HFF-Myc (cell line): ENCODE measurements around the gene ZNF19.

Experiments used
- DNase-seq: peaks from one replicate; pipeline ENCODE4 v3.0.0-alpha.2; 2011; ENCODE audit warnings: low read depth; ENCODE audit errors: extremely low read depth
- H3K4me3 ChIP-seq: replicated peaks from 2 replicates; pipeline ENCODE4 v1.5.1; 2011; ENCODE audit warnings: low read depth, mild to moderate bottlenecking, control low read depth, low read length
- CTCF ChIP-seq: IDR thresholded peaks from 2 replicates; pipeline ENCODE4 v1.5.1; 2012; ENCODE audit warnings: mild to moderate bottlenecking, low read depth, low read length, control low read depth; ENCODE audit errors: missing control alignments

The ZNF19 gene

GRCh38 chr16:71428883-71429282, 60.2 kb downstream of the ZNF19 start:
- no peak overlapping the region for H3K4me3 ChIP-seq
- no peak for TF ChIP-seq CTCF
- DNase-seq: no peak

GRCh38 chr16:71428385-71428784, 60.7 kb downstream of the ZNF19 start:
- H3K4me3 ChIP-seq: no peak overlapping the region
- TF ChIP-seq CTCF: no peak

GRCh38 chr16:71426880-71427615, 62.1 kb downstream of the ZNF19 start:
- DNase-seq: no peak
- TF ChIP-seq CTCF: no peak

More at GRCh38 chr16:71428385-71428784, 60.7 kb downstream of the ZNF19 start:
- DNase-seq: no peak

GRCh38 chr16:71426069-71426879, 62.9 kb downstream of the ZNF19 start:
- TF ChIP-seq CTCF: no peak
- peak overlapping the region; percentile 53 for H3K4me3 ChIP-seq
- peak; percentile 90 for DNase-seq

More at GRCh38 chr16:71426880-71427615, 62.1 kb downstream of the ZNF19 start:
- no peak overlapping the region for H3K4me3 ChIP-seq

GRCh38 chr16:71425746-71426068, 63.4 kb downstream of the ZNF19 start:
- no peak for DNase-seq
- TF ChIP-seq CTCF: no peak
- peak overlapping the region; percentile 53 for H3K4me3 ChIP-seq

- DNase-seq: no peak
- H3K4me3 ChIP-seq: no peak overlapping the region
- no peak for TF ChIP-seq CTCF
These were observed 64.5 kb downstream of the ZNF19 start for GRCh38 chr16:71424626-71425025.

- DNase-seq: no peak
- no peak overlapping the region for H3K4me3 ChIP-seq
- TF ChIP-seq CTCF: no peak
These were observed 65.3 kb downstream of the ZNF19 start for GRCh38 chr16:71423865-71424264.
